Left lung (tissue), 10 donors: ENCODE results near the gene APOBEC3F. TPM values are rescaled to one million over a fixed set of nuclear protein-coding genes. Genes with fewer than 3 reads are reported as not detected.

Source experiments
- ATAC-seq: fragments of 200-7000 bp; cut with Tn5 transposase; one replicate; pipeline ENCODE4 v1.9.1; 2020; ENCODE audit warnings: moderate library complexity
- DNase-seq, 4 donors: peaks; one replicate each; pipeline ENCODE4 v3.0.0-alpha.2; 2013 to 2020
- H3K27ac ChIP-seq, 2 donors: fragments of 200-600 bp; sonication (generic) in 1 of 2; one replicate each; pipeline versions ENCODE4 v1.5.0 to v1.8.0; 2020 to 2021
- H3K27me3 ChIP-seq, 2 donors: fragments of 200-600 bp; sonication (generic) in 1 of 2; one replicate each; pipeline versions ENCODE4 v1.5.0 to v1.8.0; 2020 to 2021
- H3K36me3 ChIP-seq, 2 donors: fragments of 200-600 bp; sonication (generic) in 1 of 2; one replicate each; pipeline versions ENCODE4 v1.5.0 to v1.8.0; 2020 to 2021
- H3K4me1 ChIP-seq, 2 donors: fragments of 200-600 bp; one replicate each; pipeline ENCODE4 v1.8.0; 2021
- H3K4me3 ChIP-seq, 2 donors: fragments of 200-600 bp; sonication (generic) in 1 of 2; one replicate each; pipeline versions ENCODE4 v1.5.0 to v1.8.0; 2020 to 2021; ENCODE audit warnings: mild to moderate bottlenecking in 1 of 2
- H3K9me3 ChIP-seq, 2 donors: fragments of 200-600 bp; sonication (generic) in 1 of 2; one replicate each; pipeline versions ENCODE4 v1.5.0 to v1.8.0; 2020 to 2021
- intact Hi-C, 2 donors: fragments of 100-400 bp; cut with DNase I; formaldehyde crosslinking; loops; one replicate each; pipeline versions ENCODE4 v1.11.2 to v1.14.2; 2022
- polyA plus RNA-seq, 6 donors: library from polyadenylated mRNA; unstranded; fragments of 120-200 nt; gene quantifications; one replicate each; pipeline ENCODE4 v1.2.1, GENCODE V29; 2013; ENCODE audit not compliant: insufficient read length in 6 of 6
- total RNA-seq, 2 donors: library from RNA; stranded (reverse); fragmentation: NEBNext Ultra II Directional; extraction: Animal tissue kit (Norgen Biotek cat#: 25700); gene quantifications; one replicate each; pipeline ENCODE4 v1.2.1, GENCODE V29; 2021
- TF ChIP-seq, protein P1 (sequence below), 2 donors: fragments of 200-600 bp; sonication (generic) in 1 of 2; IDR thresholded peaks; one replicate each; pipeline versions ENCODE4 v1.5.0 to v1.8.0; 2021; ENCODE audit warnings: antibody characterized with exemption in 2 of 2
- donor health status: DM: no; HTN: yes; CAD: no.
- donor health status: DM: no; HTN: no; CAD: no.

The APOBEC3F gene
- total and polyA plus RNA-seq, 8 donors: 11.0 to 14.3 (median 11.9) TPM

DNA sequence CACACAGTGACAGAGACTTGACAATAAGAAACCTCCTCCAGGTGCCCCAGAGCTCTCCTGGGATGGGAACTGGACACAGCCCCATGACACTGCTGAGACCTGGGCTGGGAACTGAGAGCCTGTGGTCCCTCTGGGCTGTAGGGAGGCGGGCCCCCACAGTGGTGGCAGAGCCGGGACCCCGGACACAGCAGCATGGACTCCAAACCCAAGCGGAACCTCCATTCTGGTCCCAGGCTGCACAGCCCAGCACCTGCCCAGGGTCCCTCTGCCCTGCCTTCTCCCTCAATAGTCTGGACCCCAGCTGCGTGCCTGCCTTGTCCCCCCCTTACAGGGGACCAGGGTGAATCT is 48.0 kb downstream of the APOBEC3F start:
- DNase-seq (peak in 1 of 4 donors; percentile 57), ATAC-seq (no peak)
- no peak overlapping the region for H3K27ac ChIP-seq
- H3K27me3 ChIP-seq: peaks cover 0 to 17% of the 10 kb centered on the region in 2 donors
- intact Hi-C loops: no loop called here
- H3K9me3 ChIP-seq: no peaks in the 10 kb centered on the region
- H3K36me3 ChIP-seq: no peaks in the 10 kb centered on the region
- TF ChIP-seq, protein P1, sequence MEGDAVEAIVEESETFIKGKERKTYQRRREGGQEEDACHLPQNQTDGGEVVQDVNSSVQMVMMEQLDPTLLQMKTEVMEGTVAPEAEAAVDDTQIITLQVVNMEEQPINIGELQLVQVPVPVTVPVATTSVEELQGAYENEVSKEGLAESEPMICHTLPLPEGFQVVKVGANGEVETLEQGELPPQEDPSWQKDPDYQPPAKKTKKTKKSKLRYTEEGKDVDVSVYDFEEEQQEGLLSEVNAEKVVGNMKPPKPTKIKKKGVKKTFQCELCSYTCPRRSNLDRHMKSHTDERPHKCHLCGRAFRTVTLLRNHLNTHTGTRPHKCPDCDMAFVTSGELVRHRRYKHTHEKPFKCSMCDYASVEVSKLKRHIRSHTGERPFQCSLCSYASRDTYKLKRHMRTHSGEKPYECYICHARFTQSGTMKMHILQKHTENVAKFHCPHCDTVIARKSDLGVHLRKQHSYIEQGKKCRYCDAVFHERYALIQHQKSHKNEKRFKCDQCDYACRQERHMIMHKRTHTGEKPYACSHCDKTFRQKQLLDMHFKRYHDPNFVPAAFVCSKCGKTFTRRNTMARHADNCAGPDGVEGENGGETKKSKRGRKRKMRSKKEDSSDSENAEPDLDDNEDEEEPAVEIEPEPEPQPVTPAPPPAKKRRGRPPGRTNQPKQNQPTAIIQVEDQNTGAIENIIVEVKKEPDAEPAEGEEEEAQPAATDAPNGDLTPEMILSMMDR (IDR thresholded peaks at IDR 0.05): no peak
- H3K4me1 ChIP-seq: peaks cover 0 to 29% of the 10 kb centered on the region in 2 donors
- no peak overlapping the region for H3K4me3 ChIP-seq

DNA sequence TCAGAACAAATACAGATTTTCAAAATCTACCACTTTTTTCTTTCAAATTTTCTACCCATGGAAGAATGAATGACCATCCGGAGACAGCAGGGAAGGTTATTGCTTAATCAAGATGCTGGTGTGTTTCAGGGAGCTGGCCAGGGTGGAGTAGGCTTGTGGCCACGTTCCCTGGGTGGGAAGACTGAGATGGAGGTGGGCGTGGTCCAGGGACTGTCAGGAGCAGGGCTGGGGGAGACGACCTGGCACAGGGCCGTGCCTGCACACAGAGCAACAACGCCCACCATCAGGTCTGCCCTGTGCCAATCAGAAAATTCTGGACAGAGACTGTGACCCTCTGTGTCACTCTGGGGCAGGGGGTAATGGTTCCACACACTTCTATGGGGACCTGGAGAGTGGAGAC is 49.3 kb downstream of the APOBEC3F start:
- peaks cover 0 to 29% of the 10 kb centered on the region in 2 donors for H3K4me1 ChIP-seq
- intact Hi-C loops: no loop called here
- no peaks in the 10 kb centered on the region for H3K9me3 ChIP-seq
- no peaks in the 10 kb centered on the region for H3K36me3 ChIP-seq
- H3K27me3 ChIP-seq: peaks cover 0 to 17% of the 10 kb centered on the region in 2 donors
- DNase-seq: no peak
- peak overlapping the region in 1 of 2 donors; percentile 70 for H3K27ac ChIP-seq
- TF ChIP-seq, protein P1 (IDR thresholded peaks at IDR 0.05): no peak
- no peak overlapping the region for H3K4me3 ChIP-seq
- no peak for ATAC-seq

DNA sequence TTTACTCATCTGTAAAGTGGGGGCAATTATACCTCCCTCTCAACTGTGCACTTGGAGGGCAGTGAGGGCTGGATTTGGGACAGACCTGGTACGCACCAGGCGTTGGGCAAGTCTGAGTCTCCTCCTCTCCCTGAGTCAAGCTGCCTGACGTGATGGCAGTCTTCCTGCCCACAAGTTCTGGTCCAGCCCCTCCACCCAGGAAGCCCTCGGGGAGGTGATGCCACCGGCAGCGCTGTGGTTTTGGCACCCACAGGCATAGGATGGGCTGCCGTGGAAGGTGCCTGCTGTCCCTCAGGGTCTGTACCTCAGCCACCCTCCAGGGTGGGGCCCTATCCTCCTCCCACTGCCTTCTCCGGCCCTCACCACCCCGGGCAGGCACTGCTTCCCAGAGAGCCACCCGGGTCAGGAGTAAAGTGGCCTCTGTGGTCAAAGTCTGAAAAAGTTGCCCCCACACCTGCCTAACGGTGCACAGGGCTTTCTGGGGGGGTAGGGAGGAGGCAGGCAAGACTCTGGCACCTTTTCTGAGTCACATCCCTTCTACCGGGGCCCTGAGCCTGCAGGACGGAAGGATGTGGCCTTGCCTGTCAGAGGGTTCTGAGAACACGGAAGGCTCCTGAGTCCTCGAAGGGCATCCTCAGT is 49.9 kb downstream of the APOBEC3F start:
- ATAC-seq (peak; percentile 19), DNase-seq (peak in 1 of 4 donors; percentile 45)
- Histone ChIP-seq H3K4me1 (peaks cover 0 to 33% of the 10 kb centered on the region in 2 donors), H3K27ac (peak overlapping the region in 1 of 2 donors; percentile 70), H3K4me3 (no peak overlapping the region), H3K27me3 (peaks cover 0 to 17% of the 10 kb centered on the region in 2 donors), H3K9me3 (no peaks in the 10 kb centered on the region), H3K36me3 (no peaks in the 10 kb centered on the region)
- intact Hi-C loops: no loop called here
- TF ChIP-seq, protein P1 (IDR thresholded peaks at IDR 0.05): no peak

DNA sequence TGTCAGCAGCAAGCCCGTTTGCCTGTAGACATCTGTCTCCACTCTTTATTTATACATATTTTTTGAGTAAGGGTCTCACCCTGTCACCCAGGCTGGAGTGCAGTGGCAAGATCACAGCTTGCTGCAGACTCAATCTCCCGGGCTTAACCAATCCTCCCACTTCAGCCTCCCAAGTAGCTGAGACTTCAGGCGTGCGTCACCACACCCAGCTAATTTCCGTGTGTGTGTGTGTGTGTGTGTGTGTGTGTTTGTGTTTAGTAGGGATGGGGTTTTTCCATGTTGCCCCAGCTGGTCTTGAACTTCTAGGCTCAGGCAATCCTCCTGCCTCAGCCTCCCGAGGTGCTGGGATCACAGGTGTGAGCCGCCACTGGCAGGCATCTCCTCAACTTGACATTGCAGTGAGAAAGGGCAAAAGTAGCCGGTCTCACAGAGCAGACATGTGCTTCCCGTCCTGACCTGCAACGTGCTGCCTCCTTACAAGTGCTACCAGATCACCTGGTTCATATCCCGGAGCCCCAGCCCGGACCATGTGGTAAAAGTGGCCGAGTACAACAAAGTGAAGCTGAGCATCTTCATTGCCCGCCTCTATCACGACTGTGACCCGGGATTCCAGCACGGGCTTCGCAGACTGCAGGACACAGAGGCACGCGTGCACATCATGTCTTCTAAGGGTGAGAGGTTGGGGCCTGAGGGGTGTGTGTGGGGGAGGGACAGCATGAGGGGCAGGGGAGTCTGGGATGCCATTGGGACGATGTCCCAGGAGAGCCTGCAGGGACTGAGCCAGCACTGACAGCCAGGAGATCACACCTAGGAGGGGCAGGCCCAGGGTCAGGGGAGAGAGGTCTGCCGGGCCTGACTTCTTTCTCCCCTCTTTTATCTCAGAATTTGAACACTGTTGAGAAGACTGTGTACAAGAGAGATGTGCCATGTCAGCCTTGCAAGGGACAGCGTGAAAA is 50.7 kb downstream of the APOBEC3F start:
- peaks cover 0 to 34% of the 10 kb centered on the region in 2 donors for H3K4me1 ChIP-seq
- no peak overlapping the region for H3K4me3 ChIP-seq
- H3K9me3 ChIP-seq: no peaks in the 10 kb centered on the region
- H3K27ac ChIP-seq: peak overlapping the region in 1 of 2 donors; percentile 70
- DNase-seq (peak in 1 of 4 donors; percentile 68), ATAC-seq (no peak)
- peaks cover 0 to 17% of the 10 kb centered on the region in 2 donors for H3K27me3 ChIP-seq
- TF ChIP-seq, protein P1 (IDR thresholded peaks at IDR 0.05): no peak
- no peaks in the 10 kb centered on the region for H3K36me3 ChIP-seq
- intact Hi-C loops: no loop called here
